Right atrium auricular region (tissue), 2 donors: ENCODE results near the gene GABRB1. TPM values are rescaled to one million over a fixed set of nuclear protein-coding genes. Genes with fewer than 3 reads are reported as not detected.

ENCODE experiments used
- DNase-seq: peaks from one replicate; pipeline ENCODE4 v3.0.0-alpha.2; 2019; ENCODE audit warnings: low spot score
- H3K27ac ChIP-seq, 2 donors: fragments of 200-600 bp; sonication (generic); 1 replicate in 1 of 2; 2 replicates in 1 of 2; pipeline ENCODE4 v1.5.1; 2016 to 2019
- H3K27me3 ChIP-seq, 2 donors: fragments of 200-600 bp; sonication (generic); one replicate each; pipeline versions ENCODE4 v1.5.1 to v1.6.0; 2017 to 2019
- H3K36me3 ChIP-seq: fragments of 200-600 bp; sonication (generic); one replicate; pipeline ENCODE4 v1.5.1; 2016
- H3K4me1 ChIP-seq, 2 donors: fragments of 200-600 bp; sonication (generic); one replicate each; pipeline versions ENCODE4 v1.5.1 to v1.6.0; 2017 to 2019
- H3K4me3 ChIP-seq, 2 donors: fragments of 200-600 bp; sonication (generic); 1 replicate in 1 of 2; 2 replicates in 1 of 2; pipeline ENCODE4 v1.5.1; 2017 to 2019; ENCODE audit warnings: mild to moderate bottlenecking in 1 of 2, moderate library complexity in 1 of 2
- H3K9me3 ChIP-seq, 2 donors: fragments of 200-600 bp; sonication (generic); one replicate each; pipeline ENCODE4 v1.5.1; 2019
- total RNA-seq, 2 donors: library from RNA; depleted of rRNA; stranded (reverse); fragments of >200 nt; gene quantifications; one replicate each; pipeline ENCODE4 v1.1.0, GENCODE V29; 2016
- TF ChIP-seq, protein P1 (sequence below), 2 donors: fragments of 200-600 bp; sonication (generic); IDR thresholded peaks; one replicate each; pipeline ENCODE4 v1.5.1; 2019; ENCODE audit warnings: antibody characterized with exemption in 2 of 2

GABRB1 gene
- total RNA-seq, 2 donors from 2014 or later: 1.1 to 2.6 TPM

DNA sequence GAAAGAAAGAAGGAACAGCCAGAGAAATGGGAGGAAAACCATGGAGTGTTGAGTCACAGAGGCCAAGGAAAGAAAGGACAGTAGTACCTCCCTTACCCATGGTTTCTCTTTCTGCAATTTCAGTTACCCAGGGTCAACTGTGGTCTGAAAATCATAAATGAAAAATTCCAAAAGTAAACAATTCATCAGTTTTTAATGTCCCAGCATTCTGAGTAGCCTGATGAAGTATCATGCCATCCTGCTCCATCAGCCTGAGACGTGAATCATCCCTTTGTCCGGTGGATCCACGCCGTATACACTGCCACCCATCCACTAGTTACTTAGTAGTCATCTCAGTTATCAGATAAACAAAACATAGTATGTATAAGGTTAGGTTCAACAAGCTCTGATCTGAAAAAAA lies 318.0 kb downstream of the GABRB1 start:
- Histone ChIP-seq H3K4me1 (no peaks in the 10 kb centered on the region), H3K36me3 (no peaks in the 10 kb centered on the region), H3K27me3 (no peaks in the 10 kb centered on the region), H3K27ac (no peak overlapping the region), H3K4me3 (no peak overlapping the region), H3K9me3 (no peaks in the 10 kb centered on the region)
- DNase-seq: no peak
- TF ChIP-seq, protein P1, sequence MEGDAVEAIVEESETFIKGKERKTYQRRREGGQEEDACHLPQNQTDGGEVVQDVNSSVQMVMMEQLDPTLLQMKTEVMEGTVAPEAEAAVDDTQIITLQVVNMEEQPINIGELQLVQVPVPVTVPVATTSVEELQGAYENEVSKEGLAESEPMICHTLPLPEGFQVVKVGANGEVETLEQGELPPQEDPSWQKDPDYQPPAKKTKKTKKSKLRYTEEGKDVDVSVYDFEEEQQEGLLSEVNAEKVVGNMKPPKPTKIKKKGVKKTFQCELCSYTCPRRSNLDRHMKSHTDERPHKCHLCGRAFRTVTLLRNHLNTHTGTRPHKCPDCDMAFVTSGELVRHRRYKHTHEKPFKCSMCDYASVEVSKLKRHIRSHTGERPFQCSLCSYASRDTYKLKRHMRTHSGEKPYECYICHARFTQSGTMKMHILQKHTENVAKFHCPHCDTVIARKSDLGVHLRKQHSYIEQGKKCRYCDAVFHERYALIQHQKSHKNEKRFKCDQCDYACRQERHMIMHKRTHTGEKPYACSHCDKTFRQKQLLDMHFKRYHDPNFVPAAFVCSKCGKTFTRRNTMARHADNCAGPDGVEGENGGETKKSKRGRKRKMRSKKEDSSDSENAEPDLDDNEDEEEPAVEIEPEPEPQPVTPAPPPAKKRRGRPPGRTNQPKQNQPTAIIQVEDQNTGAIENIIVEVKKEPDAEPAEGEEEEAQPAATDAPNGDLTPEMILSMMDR (IDR thresholded peaks at IDR 0.05): no peak

DNA sequence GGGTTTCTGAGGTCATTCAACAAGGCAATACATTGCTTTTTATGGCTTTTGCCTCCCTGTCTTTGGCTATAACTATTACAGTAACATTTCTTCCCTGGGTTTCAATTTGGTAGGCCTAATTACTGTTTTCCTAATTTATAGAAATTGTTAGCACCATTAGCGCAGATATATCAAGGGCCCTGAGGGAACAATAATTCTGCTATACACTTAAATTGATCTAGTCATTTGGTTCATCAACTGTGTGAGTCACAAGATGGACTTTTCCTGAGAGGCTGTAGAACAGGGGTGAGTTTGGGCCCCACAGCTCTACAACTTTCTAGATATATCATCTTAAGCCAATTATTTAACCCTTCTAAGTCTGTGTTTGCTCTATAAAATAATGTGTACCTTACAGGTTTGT lies 324.2 kb downstream of the GABRB1 start:
- no peak overlapping the region for H3K4me3 ChIP-seq
- H3K27ac ChIP-seq: no peak overlapping the region
- TF ChIP-seq, protein P1 (IDR thresholded peaks at IDR 0.05): no peak
- H3K27me3 ChIP-seq: no peaks in the 10 kb centered on the region
- no peaks in the 10 kb centered on the region for H3K4me1 ChIP-seq
- DNase-seq: no peak
- H3K36me3 ChIP-seq: no peaks in the 10 kb centered on the region
- no peaks in the 10 kb centered on the region for H3K9me3 ChIP-seq

DNA sequence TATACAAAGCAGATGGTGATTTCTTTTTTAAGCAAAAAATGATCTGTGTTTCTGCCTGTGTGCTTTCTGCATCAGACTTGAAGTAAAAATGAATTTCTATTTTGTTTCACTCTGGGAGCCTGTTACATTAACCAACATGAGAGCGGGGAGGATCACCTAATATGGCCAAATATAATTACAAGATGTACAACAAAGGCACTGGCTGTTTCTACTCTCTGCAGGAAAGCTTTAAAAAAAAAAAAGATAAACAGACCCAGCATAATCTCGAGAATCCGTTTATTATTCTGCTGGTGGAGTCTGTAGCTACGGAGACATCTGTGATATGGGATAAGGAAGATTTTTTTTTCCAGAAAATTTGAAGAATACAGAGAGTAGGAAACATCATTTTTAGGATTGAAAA lies 328.5 kb downstream of the GABRB1 start:
- H3K36me3 ChIP-seq: no peaks in the 10 kb centered on the region
- no peak for DNase-seq
- no peak overlapping the region for H3K4me3 ChIP-seq
- H3K4me1 ChIP-seq: no peaks in the 10 kb centered on the region
- no peaks in the 10 kb centered on the region for H3K9me3 ChIP-seq
- H3K27ac ChIP-seq: no peak overlapping the region
- TF ChIP-seq, protein P1 (IDR thresholded peaks at IDR 0.05): no peak
- H3K27me3 ChIP-seq: no peaks in the 10 kb centered on the region

DNA sequence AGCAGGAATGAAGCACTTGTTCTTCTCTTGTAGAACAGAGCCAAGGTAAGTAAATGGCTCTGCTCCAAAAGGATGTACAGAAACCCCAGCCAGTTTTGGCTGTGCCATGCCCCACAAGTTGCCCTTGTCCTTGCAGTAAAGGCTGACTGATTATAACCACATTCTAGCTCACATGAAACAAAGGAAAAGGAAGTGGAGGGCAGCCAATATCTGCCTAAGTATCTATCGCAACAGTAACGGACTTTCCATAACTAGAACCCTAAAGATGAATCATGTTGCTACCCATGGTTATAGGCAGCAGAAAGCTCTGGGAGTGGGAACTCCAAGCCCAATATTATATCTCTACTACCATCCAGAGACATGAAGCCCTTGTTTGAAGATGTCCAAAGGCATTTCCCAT lies 336.4 kb downstream of the GABRB1 start:
- Histone ChIP-seq H3K36me3 (no peaks in the 10 kb centered on the region), H3K4me3 (no peak overlapping the region), H3K27ac (no peak overlapping the region), H3K4me1 (no peaks in the 10 kb centered on the region), H3K27me3 (no peaks in the 10 kb centered on the region), H3K9me3 (no peaks in the 10 kb centered on the region)
- TF ChIP-seq, protein P1 (IDR thresholded peaks at IDR 0.05): no peak
- no peak for DNase-seq

DNA sequence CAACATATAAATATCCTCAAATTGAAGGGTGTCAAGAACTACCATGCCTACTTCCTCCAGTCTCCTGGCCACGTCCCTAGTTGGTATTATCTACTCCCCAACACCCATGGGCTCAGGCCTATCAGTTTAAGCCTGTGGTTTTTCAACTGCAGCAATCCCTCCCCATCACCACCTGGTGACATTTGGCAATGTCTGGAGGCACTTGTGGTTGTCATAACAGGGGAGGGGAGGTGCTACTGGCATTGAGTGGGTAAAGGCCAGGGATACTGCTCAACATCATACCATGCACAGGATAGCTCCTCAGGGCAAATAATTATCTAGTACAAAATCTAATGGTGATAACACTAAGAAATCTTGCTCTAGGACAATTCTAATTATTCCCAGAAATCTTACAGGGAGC lies 336.8 kb downstream of the GABRB1 start:
- no peaks in the 10 kb centered on the region for H3K27me3 ChIP-seq

DNA sequence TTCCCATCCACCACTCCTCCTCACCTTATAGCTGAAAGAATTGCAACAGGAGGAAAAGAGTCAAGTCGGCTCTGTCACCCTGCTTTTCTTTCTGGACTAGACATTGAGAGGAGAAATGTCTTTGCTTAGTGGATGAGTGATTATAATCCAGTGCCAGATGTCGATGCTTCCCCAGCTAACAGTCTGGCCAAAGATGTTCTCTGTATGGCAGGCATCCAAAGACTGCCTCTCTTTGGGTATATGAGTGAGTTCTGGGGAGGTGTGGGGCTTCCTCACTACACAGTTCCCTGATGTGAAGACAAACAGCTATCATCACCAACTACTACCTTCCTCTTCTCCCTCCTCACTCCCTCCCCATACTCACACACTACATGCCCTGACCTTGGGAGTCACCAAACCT lies 341.2 kb downstream of the GABRB1 start:
- TF ChIP-seq, protein P1 (IDR thresholded peaks at IDR 0.05): no peak
- H3K4me1 ChIP-seq: no peaks in the 10 kb centered on the region
- H3K27ac ChIP-seq: no peak overlapping the region
- H3K36me3 ChIP-seq: no peaks in the 10 kb centered on the region
- H3K9me3 ChIP-seq: no peaks in the 10 kb centered on the region
- H3K27me3 ChIP-seq: no peaks in the 10 kb centered on the region
- no peak overlapping the region for H3K4me3 ChIP-seq
- no peak for DNase-seq

More for the DNA sequence above, 336.8 kb downstream of the GABRB1 start:
- Histone ChIP-seq H3K9me3 (no peaks in the 10 kb centered on the region), H3K36me3 (no peaks in the 10 kb centered on the region), H3K4me3 (no peak overlapping the region), H3K27ac (no peak overlapping the region), H3K4me1 (no peaks in the 10 kb centered on the region)
- TF ChIP-seq, protein P1 (IDR thresholded peaks at IDR 0.05): no peak
- DNase-seq: no peak
